ENCODE data around the gene ZCWPW1. TPM values are rescaled to one million over a fixed set of nuclear protein-coding genes. Genes with fewer than 3 reads are reported as not detected.
A peak's percentile ranks its signal among the peaks of the same experiment; 100 is the strongest.
"Not testable (repeated sequence)": the region's sequence is repeated elsewhere in the genome, so short reads cannot be mapped to it uniquely, and the experiment has no call there.

Gene ZCWPW1
- total and polyA plus RNA-seq, 4 donors: 5.1 to 12.2 (median 6.4) TPM

GRCh38 chr7:100452513-100452912, 24.0 kb upstream of the ZCWPW1 start:
- Histone ChIP-seq H3K27me3 (ENCODE audit: control insufficient read depth in 3 of 3, insufficient read depth in 3 of 3, low read length in 2 of 3) (no peaks in the 10 kb centered on the region), H3K4me3 (no peak overlapping the region), H3K36me3 (ENCODE audit: control insufficient read depth in 4 of 4, insufficient read depth in 4 of 4, low read length in 4 of 4) (peaks cover 0 to 4% (median 0%) of the 10 kb centered on the region in 4 donors), H3K4me1 (ENCODE audit: control insufficient read depth in 5 of 5, insufficient read depth in 5 of 5, low read length in 5 of 5) (peaks cover 0 to 3% (median 0%) of the 10 kb centered on the region in 5 donors), H3K9me3 (ENCODE audit: control insufficient read depth in 4 of 4, insufficient read depth in 3 of 4, low read length in 3 of 4) (no peaks in the 10 kb centered on the region), H3K27ac (ENCODE audit: low read depth in 1 of 2, low read length in 1 of 2) (no peak overlapping the region), H3K9ac (ENCODE audit: insufficient read depth in 1 of 2, low read length in 2 of 2) (no peak overlapping the region)
- TF ChIP-seq CTCF (IDR thresholded peaks at IDR 0.05; ENCODE audit: control extremely low read depth, extremely low read depth): no peak
- 96% methylated on average over 3 of the region's 3 CpGs for WGBS, 2 donors
- ATAC-seq (ENCODE audit: insufficient read depth, low FRiP score): no peak
- no peak for DNase-seq

- DNase-seq: no peak
- Histone ChIP-seq H3K36me3 (ENCODE audit: control insufficient read depth in 4 of 4, insufficient read depth in 4 of 4, low read length in 4 of 4) (no peaks in the 10 kb centered on the region), H3K9ac (ENCODE audit: insufficient read depth in 1 of 2, low read length in 2 of 2) (no peak overlapping the region), H3K27ac (ENCODE audit: low read depth in 1 of 2, low read length in 1 of 2) (peak overlapping the region in 1 of 2 donors; percentile 90), H3K27me3 (ENCODE audit: control insufficient read depth in 3 of 3, insufficient read depth in 3 of 3, low read length in 2 of 3) (no peaks in the 10 kb centered on the region), H3K4me1 (ENCODE audit: control insufficient read depth in 5 of 5, insufficient read depth in 5 of 5, low read length in 5 of 5) (peaks cover 0 to 4% (median 0%) of the 10 kb centered on the region in 5 donors), H3K9me3 (ENCODE audit: control insufficient read depth in 4 of 4, insufficient read depth in 3 of 4, low read length in 3 of 4) (no peaks in the 10 kb centered on the region), H3K4me3 (no peak overlapping the region)
- ATAC-seq (ENCODE audit: insufficient read depth, low FRiP score): no peak
- TF ChIP-seq CTCF (IDR thresholded peaks at IDR 0.05; ENCODE audit: control extremely low read depth, extremely low read depth): no peak
- WGBS, 2 donors: 76 to 82% methylated on average over 13 of the region's 13 CpGs
These were observed 20.8 kb upstream of the ZCWPW1 start for GRCh38 chr7:100449190-100449795.

GRCh38 chr7:100447363-100447762, 18.9 kb upstream of the ZCWPW1 start:
- not testable (repeated sequence) for H3K36me3 ChIP-seq (ENCODE audit: control insufficient read depth in 4 of 4, insufficient read depth in 4 of 4, low read length in 4 of 4); H3K9ac ChIP-seq (ENCODE audit: insufficient read depth in 1 of 2, low read length in 2 of 2); H3K27me3 ChIP-seq (ENCODE audit: control insufficient read depth in 3 of 3, insufficient read depth in 3 of 3, low read length in 2 of 3); ATAC-seq (ENCODE audit: insufficient read depth, low FRiP score); H3K9me3 ChIP-seq (ENCODE audit: control insufficient read depth in 4 of 4, insufficient read depth in 3 of 4, low read length in 3 of 4); DNase-seq; H3K27ac ChIP-seq (ENCODE audit: low read depth in 1 of 2, low read length in 1 of 2); H3K4me3 ChIP-seq; H3K4me1 ChIP-seq (ENCODE audit: control insufficient read depth in 5 of 5, insufficient read depth in 5 of 5, low read length in 5 of 5)
- WGBS, 2 donors: 97 to 99% methylated on average over 8 of the region's 8 CpGs

DNA sequence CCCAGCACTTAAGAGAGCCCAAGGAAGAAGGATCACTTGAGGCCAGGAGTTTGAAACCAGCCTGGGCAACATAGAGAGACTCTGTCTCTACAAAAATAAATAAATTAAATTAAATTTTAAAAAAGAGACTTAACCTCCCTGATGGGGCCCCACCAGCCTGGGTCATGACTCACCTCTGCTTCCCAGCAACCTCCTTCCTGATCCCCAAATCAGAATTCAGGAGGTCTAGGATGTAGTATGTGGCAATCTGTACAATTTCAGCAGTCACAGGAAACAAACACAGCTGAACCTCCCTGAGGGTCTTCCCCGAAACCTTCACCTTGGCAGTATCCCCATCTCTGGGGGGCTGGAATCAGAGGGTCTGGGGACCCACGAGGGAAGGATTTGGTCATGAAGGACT, 17.5 kb upstream of the ZCWPW1 start:
- WGBS, 2 donors: 53 to 75% methylated on average over 2 of the region's 2 CpGs
- Histone ChIP-seq H3K4me1 (ENCODE audit: control insufficient read depth in 5 of 5, insufficient read depth in 5 of 5, low read length in 5 of 5) (peaks cover 0 to 4% (median 2%) of the 10 kb centered on the region in 5 donors), H3K36me3 (ENCODE audit: control insufficient read depth in 4 of 4, insufficient read depth in 4 of 4, low read length in 4 of 4) (no peaks in the 10 kb centered on the region), H3K9me3 (ENCODE audit: control insufficient read depth in 4 of 4, insufficient read depth in 3 of 4, low read length in 3 of 4) (no peaks in the 10 kb centered on the region), H3K27ac (ENCODE audit: low read depth in 1 of 2, low read length in 1 of 2) (peak overlapping the region in 1 of 2 donors; percentile 5), H3K27me3 (ENCODE audit: control insufficient read depth in 3 of 3, insufficient read depth in 3 of 3, low read length in 2 of 3) (no peaks in the 10 kb centered on the region), H3K4me3 (no peak overlapping the region), H3K9ac (ENCODE audit: insufficient read depth in 1 of 2, low read length in 2 of 2) (no peak overlapping the region)
- TF ChIP-seq CTCF (IDR thresholded peaks at IDR 0.05; ENCODE audit: control extremely low read depth, extremely low read depth): no peak
- DNase-seq: no peak
- ATAC-seq (ENCODE audit: insufficient read depth, low FRiP score): no peak

All from lung (tissue), 12 donors.